Measurements from ENCODE around the gene FGD6. TPM values are rescaled to one million over a fixed set of nuclear protein-coding genes. Genes with fewer than 3 reads are reported as not detected.

The FGD6 gene
- total RNA-seq, 4 donors from 2014 or later, result 2.9 to 8.4 (median 4.4) TPM

- no peak for TF ChIP-seq POLR2A (IDR thresholded peaks at IDR 0.05)
- TF ChIP-seq CTCF (IDR thresholded peaks at IDR 0.05 in 4 of 5, conservative IDR thresholded peaks at IDR 0.05 in 1 of 5), result peak; percentile 52 to 80 (median 72)
- intact Hi-C loops (cut with DNase I; ENCODE audit: low total_unique reads), result loop anchor here (1.0 kb wide), 3 partner anchors 101 to 417 kb away; no protein-coding TSS in a partner anchor
- peak; percentile 87 to 92 for ATAC-seq
- H3K27me3 ChIP-seq, result no peaks in the 10 kb centered on the region
- no peaks in the 10 kb centered on the region for H3K9me3 ChIP-seq
- H3K27ac ChIP-seq, result peak overlapping the region in 2 of 4 donors; percentile 22 to 59
- H3K4me1 ChIP-seq, result peaks cover 16 to 23% of the 10 kb centered on the region in 2 donors
- H3K36me3 ChIP-seq, result no peaks in the 10 kb centered on the region
- in situ Hi-C loops (cut with MboI; ENCODE audit: low sequenced_read_pairs in 4 of 4), result loop anchor here (5.0 to 10.0 kb wide), 2 partner anchors 220 to 418 kb away; no protein-coding TSS in a partner anchor
- peak; percentile 32 to 53 for DNase-seq
- H3K4me3 ChIP-seq, result no peak overlapping the region
Observed at GRCh38 chr12:95117178-95117599, 100.1 kb downstream of the FGD6 start.

GRCh38 chr12:95116773-95117172 is 100.5 kb downstream of the FGD6 start:
- DNase-seq (no peak), ATAC-seq (peak in 1 of 2 donors; percentile 33)
- H3K27me3 ChIP-seq, result no peaks in the 10 kb centered on the region
- TF ChIP-seq CTCF (IDR thresholded peaks at IDR 0.05 in 4 of 5, conservative IDR thresholded peaks at IDR 0.05 in 1 of 5) (no peak), POLR2A (IDR thresholded peaks at IDR 0.05) (no peak)
- H3K36me3 ChIP-seq, result no peaks in the 10 kb centered on the region
- H3K4me1 ChIP-seq, result peaks cover 16 to 23% of the 10 kb centered on the region in 2 donors
- H3K9me3 ChIP-seq, result no peaks in the 10 kb centered on the region
- peak overlapping the region in 2 of 4 donors; percentile 22 to 59 for H3K27ac ChIP-seq
- H3K4me3 ChIP-seq, result no peak overlapping the region
- in situ Hi-C loops (cut with MboI; ENCODE audit: low sequenced_read_pairs in 4 of 4), result loop anchor here (5.0 to 10.0 kb wide), 2 partner anchors 221 to 418 kb away; no protein-coding TSS in a partner anchor
- intact Hi-C loops (cut with DNase I; ENCODE audit: low total_unique reads), result loop anchor here (1.0 kb wide), 3 partner anchors 102 to 418 kb away; no protein-coding TSS in a partner anchor

- intact Hi-C loops (cut with DNase I; ENCODE audit: low total_unique reads) (no loop called here), in situ Hi-C loops (cut with MboI; ENCODE audit: low sequenced_read_pairs in 4 of 4) (loop anchor here (5.0 to 10.0 kb wide), 2 partner anchors 221 to 418 kb away; no protein-coding TSS in a partner anchor)
- Histone ChIP-seq H3K27me3 (no peaks in the 10 kb centered on the region), H3K9me3 (no peaks in the 10 kb centered on the region), H3K4me1 (peaks cover 16 to 23% of the 10 kb centered on the region in 2 donors), H3K27ac (no peak overlapping the region), H3K4me3 (no peak overlapping the region), H3K36me3 (no peaks in the 10 kb centered on the region)
- TF ChIP-seq POLR2A (IDR thresholded peaks at IDR 0.05) (no peak), CTCF (IDR thresholded peaks at IDR 0.05 in 4 of 5, conservative IDR thresholded peaks at IDR 0.05 in 1 of 5) (no peak)
- no peak for DNase-seq
- ATAC-seq, result no peak
Observed at GRCh38 chr12:95116341-95116740, 100.9 kb downstream of the FGD6 start.

- Histone ChIP-seq H3K4me3 (no peak overlapping the region), H3K36me3 (no peaks in the 10 kb centered on the region), H3K27me3 (no peaks in the 10 kb centered on the region), H3K4me1 (peaks cover 16 to 23% of the 10 kb centered on the region in 2 donors), H3K27ac (no peak overlapping the region), H3K9me3 (no peaks in the 10 kb centered on the region)
- TF ChIP-seq CTCF (IDR thresholded peaks at IDR 0.05 in 4 of 5, conservative IDR thresholded peaks at IDR 0.05 in 1 of 5) (no peak), POLR2A (IDR thresholded peaks at IDR 0.05) (no peak)
- intact Hi-C loops (cut with DNase I; ENCODE audit: low total_unique reads), result no loop called here
- DNase-seq (no peak), ATAC-seq (no peak)
- in situ Hi-C loops (cut with MboI; ENCODE audit: low sequenced_read_pairs in 4 of 4), result loop anchor here (5.0 to 10.0 kb wide), 2 partner anchors 222 to 419 kb away; no protein-coding TSS in a partner anchor
Observed at GRCh38 chr12:95115641-95116040, 101.6 kb downstream of the FGD6 start.

Measured in gastrocnemius medialis (tissue), 4 donors.